ENCODE measurements around the gene CMTR1. TPM values are rescaled to one million over a fixed set of nuclear protein-coding genes. Genes with fewer than 3 reads are reported as not detected.

Gene CMTR1
- total and polyA plus RNA-seq, 2 of the 13 experiments (the other 11 are each of a cell fraction or from before 2014, with no cell fraction given), result 19.7 to 55.2 TPM

- no peaks in the 10 kb centered on the region for H3K9me3 ChIP-seq (ENCODE audit: low read length)
- no peaks in the 10 kb centered on the region for H3K36me3 ChIP-seq (replicated peaks in 1 of 2; ENCODE audit: control insufficient read depth in 1 of 2, insufficient read depth in 2 of 2, low read length in 2 of 2)
- no peak overlapping the region for H3K27ac ChIP-seq (ENCODE audit: extremely low read length, insufficient read depth, low read length)
- no peak for ATAC-seq
- FAIRE-seq, result no peak
- WGBS (ENCODE audit: low lambda C conversion rate), result 82% methylated on average over 4 of the region's 4 CpGs
- no peak overlapping the region for H3K4me3 ChIP-seq (replicated peaks in 1 of 3; ENCODE audit: insufficient read depth in 1 of 3, low read depth in 2 of 3, low read length in 3 of 3)
- intact Hi-C loops (cut with micrococcal nuclease; ENCODE audit: unreplicated experiment) (no loop called here), in situ Hi-C loops (cut with HindIII; ENCODE audit: extremely low pct_ligation_motif_present, low pct_unique_long_range_greater_than_20kb) (no loop called here)
- POLR2A ChIA-PET, result no interaction called here
- CTCF ChIA-PET (ENCODE audit: low intra/inter-chr PET ratio, low total read pairs), result no interaction called here
- no peaks in the 10 kb centered on the region for H4K20me1 ChIP-seq (ENCODE audit: insufficient read depth, low read length)
- H3K4me2 ChIP-seq (ENCODE audit: low read depth, low read length), result no peak overlapping the region
- H2AFZ ChIP-seq (ENCODE audit: low read length), result no peak overlapping the region
- 0 out of 5 replicates have a peak, but pooled peaks cover 0 to 3% of the 10 kb centered on the region in 2 experiments for H3K27me3 ChIP-seq (ENCODE audit: control insufficient read depth in 1 of 2, insufficient read depth in 2 of 2, low read length in 2 of 2)
- no TSS peak for BruUV-seq (replicated peaks)
- no peak for TF ChIP-seq ATRX (CRISPR knock-in tag; IDR thresholded peaks at IDR 0.05; ENCODE audit: borderline replicate concordance)
- no peak for TF ChIP-seq THAP7 (CRISPR knock-in tag; IDR thresholded peaks at IDR 0.05)
- TF ChIP-seq XRCC5 (optimal IDR thresholded peaks at IDR 0.05; ENCODE audit: low read length), result no peak
- TF ChIP-seq PHB2 (IDR thresholded peaks at IDR 0.05; ENCODE audit: partially characterized antibody), result no peak
- TF ChIP-seq ZNF230 (CRISPR knock-in tag; IDR thresholded peaks at IDR 0.05), result no peak
- TF ChIP-seq PBX2 (CRISPR knock-in tag; IDR thresholded peaks at IDR 0.05), result no peak
- no peak for TF ChIP-seq BHLHE40 (IDR thresholded peaks at IDR 0.05; ENCODE audit: low read length)
- TF ChIP-seq TFAP4 (IDR thresholded peaks at IDR 0.05; ENCODE audit: borderline replicate concordance, low read depth), result no peak
- no peak for TF ChIP-seq ZNF816 (CRISPR knock-in tag; IDR thresholded peaks at IDR 0.05; ENCODE audit: borderline replicate concordance)
- TF ChIP-seq ZNF670 (CRISPR knock-in tag; IDR thresholded peaks at IDR 0.05; ENCODE audit: borderline replicate concordance), result no peak
- no peak for TF ChIP-seq SP2 (CRISPR knock-in tag; IDR thresholded peaks at IDR 0.05)
- TF ChIP-seq HMG20A (CRISPR knock-in tag; IDR thresholded peaks at IDR 0.05; ENCODE audit: borderline replicate concordance), result no peak
- TF ChIP-seq HIC2 (CRISPR knock-in tag; IDR thresholded peaks at IDR 0.05; ENCODE audit: low read depth), result no peak
- TF ChIP-seq TGIF2 (CRISPR knock-in tag; IDR thresholded peaks at IDR 0.05), result no peak
- no peak for TF ChIP-seq THYN1 (CRISPR knock-in tag; IDR thresholded peaks at IDR 0.05; ENCODE audit: borderline replicate concordance, low read depth)
- TF ChIP-seq ZNF740 (CRISPR knock-in tag; IDR thresholded peaks at IDR 0.05), result no peak
- TF ChIP-seq PRPF4 (IDR thresholded peaks at IDR 0.05; ENCODE audit: low read depth, low read length, poor library complexity, severe bottlenecking), result no peak
- no peak for DNase-seq (ENCODE audit: low spot score)
- H3K9ac ChIP-seq (ENCODE audit: insufficient read depth, low read depth, low read length), result no peak overlapping the region
- no peaks in the 10 kb centered on the region for H3K4me1 ChIP-seq (ENCODE audit: insufficient read depth, low read length)
- no peaks in the 10 kb centered on the region for H3K79me2 ChIP-seq (ENCODE audit: insufficient read depth, low read length)
Observed at GRCh38 chr6:37524970-37525318, 91.9 kb downstream of the CMTR1 start.

All from HepG2 (cell line).